Endothelial cell of hepatic sinusoid (primary cell): Measurements from ENCODE around the gene PERCC1.

Source experiments
- in situ Hi-C: cut with HindIII; loops from 2 replicates; pipeline ENCODE4 v1.10.0; 2017; ENCODE audit warnings: low sequenced_read_pairs

Gene PERCC1

DNA sequence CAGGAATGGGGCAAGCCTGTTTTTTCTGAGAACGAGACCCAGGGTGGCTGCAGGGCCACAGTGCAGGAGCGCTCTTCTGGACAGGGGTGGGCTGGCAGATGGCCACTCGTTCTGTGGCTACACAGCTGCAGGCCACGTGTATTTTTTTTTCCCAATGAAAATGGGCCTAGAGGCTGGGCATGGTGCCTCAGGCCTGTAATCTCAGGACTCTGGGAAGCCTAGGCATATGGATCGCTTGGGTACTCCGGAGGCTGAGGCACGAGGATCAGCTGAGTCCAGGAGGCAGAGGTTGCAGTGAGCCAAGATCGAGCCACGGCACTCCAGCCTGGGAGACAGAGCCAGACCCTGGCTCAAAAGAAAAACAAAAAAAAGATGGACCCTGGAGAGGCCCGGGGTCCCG, 23.1 kb upstream of the PERCC1 start:
- in situ Hi-C loops = no loop called here

DNA sequence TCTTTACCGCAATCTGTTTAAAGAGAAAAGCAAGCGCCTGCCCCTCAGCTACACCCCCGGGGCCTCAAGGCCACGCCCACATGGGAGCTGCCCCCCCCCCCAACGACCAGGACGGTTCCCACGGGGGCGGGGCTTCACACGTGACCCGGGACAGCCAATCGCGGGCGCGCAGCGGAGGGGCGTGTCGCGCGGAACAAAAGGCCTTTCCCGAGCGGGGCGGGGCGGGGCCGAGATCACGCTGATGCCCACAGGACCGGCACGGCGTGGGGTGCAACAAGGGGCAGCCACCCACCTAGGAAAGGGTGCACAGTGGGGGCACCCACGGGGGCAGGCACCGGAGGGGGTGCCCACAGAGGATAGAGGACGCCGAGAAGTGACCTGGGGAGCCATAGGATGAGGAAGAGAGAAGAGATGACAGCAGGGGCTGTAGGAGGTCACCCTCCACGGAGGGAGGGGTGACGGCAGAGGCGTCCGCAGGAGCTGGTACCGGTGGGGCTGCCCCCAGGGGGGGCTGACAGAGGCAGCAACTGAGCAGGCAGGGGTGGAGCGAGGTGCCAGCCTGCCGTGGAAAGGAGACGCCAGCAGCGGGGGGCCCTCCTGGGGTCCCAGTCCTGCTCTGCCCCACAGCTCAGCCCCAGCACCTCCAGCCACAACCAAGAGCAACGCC, 22.6 kb upstream of the PERCC1 start:
- in situ Hi-C loops = no loop called here

DNA sequence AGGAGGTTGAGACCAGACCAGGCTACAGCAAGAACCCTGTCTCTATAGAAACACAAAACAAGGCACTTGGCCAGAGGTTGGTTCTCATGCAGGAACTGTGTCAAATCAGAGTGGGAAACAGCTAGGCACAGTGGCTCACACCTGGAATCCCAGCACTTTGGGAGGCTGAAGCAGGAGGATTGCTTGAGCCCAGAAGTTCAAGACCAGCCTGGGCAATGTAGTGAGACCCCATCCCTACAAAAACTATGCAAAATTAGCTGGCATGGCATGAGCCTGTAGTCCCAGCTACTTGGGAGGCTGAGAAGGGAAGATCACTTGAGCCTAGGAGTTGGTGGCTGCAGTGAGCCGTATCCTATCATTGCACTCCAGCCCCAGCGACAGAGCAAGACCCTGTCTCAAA, 18.0 kb upstream of the PERCC1 start:
- in situ Hi-C loops = no loop called here

DNA sequence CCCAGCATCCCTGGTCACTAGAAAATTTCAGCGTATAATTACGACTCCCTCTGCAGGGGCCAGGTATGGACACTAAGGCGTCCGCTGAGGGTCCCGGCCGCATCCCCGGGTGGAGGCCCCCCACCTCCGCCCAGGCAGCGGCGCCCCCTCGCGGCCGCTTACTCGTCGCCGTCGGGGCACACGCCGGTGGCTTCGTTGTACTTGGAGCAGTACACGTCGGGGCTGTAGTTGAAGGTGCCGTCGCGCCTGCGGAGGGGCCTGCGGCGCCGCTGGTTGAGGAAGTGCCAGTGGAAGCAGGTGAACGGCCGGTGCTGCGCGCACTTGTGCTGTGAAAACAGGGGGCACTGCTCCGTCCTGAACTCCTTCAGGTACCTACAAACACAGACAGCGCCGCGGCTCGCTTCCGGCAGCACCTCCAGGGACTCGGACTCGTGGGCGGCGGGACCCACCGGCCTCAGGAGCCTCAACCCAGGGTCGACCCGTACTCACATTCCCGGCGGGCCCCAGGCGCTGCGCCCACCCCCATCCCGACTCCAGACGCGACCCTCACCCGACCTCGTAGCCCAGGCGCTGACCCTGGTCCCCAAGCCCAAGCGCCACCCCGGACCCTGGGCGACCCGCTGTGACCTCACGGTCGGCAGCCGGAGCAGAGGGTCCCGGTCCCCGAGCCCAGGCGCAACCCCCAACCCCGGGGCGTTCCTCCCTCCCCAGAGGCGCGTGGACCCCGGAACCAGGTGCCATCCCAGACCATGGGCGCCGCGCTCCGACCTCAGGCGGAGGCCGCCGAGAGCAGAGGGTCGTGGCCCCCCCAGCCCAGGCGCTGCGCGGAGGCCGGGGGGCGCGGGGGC, 17.0 kb upstream of the PERCC1 start:
- in situ Hi-C loops = no loop called here

DNA sequence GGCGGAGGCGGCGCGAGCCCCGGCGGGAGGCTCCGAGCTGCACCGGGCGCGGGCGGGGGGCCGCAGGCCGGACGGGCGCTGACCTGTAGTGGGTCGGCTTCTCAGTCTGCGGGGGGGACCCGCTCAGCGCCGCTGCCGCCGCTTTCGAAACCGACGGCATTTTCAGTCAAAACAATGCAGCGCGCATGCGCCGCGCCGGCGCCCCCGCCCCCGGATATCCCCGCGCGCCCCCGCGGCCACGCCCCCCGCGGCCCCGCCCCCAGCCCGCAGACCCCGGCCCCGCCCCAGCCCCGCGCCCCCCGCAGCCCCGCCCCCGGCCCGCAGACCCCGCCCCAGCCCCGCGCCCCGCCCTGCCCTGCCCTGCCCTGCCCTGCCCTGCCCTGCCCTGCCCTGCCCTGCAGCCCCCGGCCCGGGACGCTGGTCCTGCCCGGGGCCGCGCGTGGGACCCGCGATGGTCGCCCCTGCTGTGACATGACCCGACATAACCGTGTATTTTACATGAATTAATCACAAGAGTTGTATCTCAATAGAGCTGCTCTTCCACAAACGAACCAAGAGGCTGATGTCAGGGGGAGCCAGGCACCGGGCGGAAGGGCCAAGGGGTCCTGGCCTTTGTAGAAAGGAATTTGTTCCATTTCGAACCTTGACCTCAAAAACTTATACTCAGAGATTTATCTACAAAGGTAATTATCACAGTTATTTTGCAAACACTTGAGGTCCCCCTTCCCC, 16.2 kb upstream of the PERCC1 start, which contains the start of gene UNKL:
TSS of gene UNKL (minus strand) at position 173 of the 729 bp plus-strand sequence. CDS start at position 160, 13 bp downstream.
- in situ Hi-C loops = no loop called here

- in situ Hi-C loops = no loop called here
Measured at GRCh38 chr16:1416521-1416941, 14.3 kb upstream of the PERCC1 start.

DNA sequence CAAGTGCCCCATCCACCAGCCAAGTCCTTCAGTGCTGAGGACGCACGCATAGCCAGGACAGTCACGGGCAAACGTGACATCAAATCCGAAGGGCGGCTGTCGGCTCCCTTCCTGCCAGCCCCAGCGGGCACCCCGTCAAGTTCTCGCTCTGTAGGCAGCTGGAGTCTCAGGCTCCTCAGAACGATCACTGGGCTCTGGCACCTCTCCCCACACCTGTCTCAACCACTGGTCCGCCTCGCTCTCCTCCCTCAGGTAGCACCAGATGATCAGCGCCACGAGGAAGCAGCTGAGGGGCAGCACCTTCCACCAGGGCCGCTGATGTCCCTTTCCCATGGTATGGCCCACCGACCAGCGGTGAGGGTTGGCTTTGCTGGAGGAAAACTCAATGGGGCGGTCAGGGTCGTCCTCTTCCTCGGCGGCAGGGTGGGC, 10.8 kb upstream of the PERCC1 start:
- in situ Hi-C loops = no loop called here

DNA sequence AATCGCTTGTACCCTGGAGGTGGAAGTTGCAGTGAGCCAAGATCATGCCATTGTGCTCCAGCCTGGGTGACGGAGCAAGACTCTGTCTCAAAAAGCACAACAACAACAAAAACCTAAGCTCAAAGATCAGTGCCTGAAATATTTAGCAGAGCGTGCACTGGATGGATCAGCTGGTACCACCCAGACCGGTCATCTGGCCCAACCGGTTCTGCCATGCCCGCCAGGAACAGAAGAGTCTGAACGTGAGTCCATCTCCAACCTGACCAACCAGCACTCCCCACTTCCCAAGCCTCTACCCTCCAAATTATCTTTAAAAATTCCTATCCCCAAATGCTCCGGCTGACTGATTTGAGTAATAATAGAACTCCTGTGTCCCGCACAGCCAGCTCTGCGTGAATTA, 8.8 kb upstream of the PERCC1 start:
- in situ Hi-C loops = no loop called here

DNA sequence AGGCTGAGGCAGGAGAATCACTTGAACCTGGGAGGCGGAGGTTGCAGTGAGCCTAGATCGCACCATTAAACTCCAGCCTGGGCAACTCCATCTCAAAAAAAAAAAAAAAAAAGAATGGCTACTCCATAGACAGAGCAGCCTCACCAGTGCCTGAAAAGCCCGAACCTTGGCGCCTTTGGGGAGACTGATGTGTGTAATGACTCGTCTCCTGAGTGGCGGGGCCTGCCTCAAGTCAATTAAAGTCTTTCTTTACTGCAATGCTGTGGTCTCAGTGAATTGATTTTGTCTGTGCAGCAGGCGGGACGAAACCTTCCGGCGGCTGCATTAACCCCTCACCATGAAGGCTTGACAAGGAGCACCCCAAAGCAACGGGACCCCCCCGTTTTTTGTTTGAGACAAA, 6.8 kb upstream of the PERCC1 start:
- in situ Hi-C loops = no loop called here

- in situ Hi-C loops = no loop called here
Measured at GRCh38 chr16:1425616-1426370, 5.1 kb upstream of the PERCC1 start.

- in situ Hi-C loops = no loop called here
Measured at GRCh38 chr16:1426734-1427471, 4.0 kb upstream of the PERCC1 start.

DNA sequence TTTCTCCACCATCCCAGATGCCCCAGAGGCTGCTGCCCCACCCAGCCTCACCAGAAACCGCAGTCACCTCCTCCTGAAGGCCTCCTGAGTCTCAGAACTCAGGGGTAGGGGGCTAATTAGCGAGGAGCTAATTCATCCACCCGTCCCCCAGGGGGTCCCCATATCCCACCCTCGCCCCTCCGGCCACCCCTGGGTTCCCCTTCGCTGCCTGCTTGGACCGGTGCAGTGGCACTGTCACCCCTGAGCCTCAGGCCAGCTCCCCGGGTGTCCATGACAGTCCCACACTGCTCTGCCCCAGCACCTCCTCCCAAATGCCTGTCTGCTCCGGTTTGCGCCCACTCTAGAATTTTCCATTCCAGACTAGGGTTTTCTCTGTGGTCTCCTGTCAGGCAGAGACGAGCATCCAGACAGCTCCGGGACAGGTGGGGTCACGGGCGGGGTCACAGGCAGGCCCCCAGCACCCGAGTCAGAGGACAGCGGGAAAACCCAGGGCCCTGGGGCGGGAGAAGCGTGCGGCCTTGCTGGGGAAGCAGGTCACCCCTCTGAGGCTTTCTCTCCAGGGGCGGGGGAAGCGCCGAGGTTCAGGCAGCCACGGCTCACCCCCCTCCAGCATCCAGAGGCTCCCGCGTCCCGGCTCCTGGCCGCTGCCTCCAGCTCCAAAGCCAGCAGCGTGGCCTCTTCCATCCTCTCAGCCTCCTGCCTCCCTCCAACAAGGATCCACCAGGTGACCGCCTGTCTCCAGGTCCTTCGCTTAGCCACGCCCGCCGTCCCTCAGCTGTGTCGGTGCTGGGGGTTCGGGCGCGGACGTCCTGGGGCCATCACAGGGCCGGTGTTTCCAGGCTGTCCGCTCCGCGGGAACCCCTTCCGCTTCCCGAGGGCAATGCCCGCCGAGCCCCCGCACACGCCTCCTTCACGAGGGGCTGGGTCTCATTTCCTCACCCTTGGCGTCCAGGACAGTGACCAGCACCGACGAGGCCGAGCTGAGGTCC, 3.1 kb upstream of the PERCC1 start:
- in situ Hi-C loops = no loop called here

DNA sequence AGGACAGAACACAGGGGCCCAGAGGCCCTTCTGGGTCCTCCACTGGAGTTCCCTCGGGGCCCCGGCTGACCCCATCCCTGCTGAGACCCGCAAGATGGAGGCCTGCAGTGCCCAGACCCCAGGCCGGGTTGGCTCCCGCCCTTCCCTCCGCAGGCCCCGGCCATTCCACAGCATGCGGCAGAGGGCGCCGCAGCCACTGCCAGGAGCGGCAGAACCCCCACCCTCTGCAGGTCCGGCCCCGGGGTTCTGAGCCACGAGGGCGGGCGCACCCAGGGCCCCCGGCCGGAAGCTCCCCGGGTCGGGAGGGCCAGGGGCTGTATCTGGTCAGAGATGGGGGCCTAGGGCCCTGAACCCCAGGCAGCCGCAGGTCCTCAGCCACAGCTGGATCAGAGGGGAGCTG, 2.4 kb upstream of the PERCC1 start:
- in situ Hi-C loops = no loop called here

GRCh38 chr16:1429012-1429411, 1.9 kb upstream of the PERCC1 start:
- in situ Hi-C loops = no loop called here

DNA sequence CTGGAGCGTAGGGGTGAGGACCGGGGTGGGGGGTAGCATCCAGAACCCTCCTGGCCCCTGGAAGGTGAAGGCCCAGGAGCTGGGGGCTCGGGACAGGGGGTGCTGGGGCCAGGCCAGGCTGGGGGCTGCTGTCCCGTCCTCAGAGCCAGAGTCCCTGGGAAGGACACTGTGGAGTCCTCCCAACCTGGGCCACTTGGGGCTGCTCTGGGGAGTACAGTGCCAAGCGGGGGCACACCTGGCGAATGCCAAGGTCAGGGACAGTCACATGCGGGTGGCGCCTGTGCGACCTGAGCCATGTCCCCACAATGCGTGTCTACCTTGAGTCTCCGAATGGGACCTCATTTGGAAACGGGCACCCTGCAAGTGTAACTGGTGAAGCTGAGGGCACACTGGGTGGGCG, 1.2 kb upstream of the PERCC1 start:
- in situ Hi-C loops = loop anchor here (10.0 kb wide), 1 partner anchor 55 kb away; the partner anchor contains the start of gene PTX4

DNA sequence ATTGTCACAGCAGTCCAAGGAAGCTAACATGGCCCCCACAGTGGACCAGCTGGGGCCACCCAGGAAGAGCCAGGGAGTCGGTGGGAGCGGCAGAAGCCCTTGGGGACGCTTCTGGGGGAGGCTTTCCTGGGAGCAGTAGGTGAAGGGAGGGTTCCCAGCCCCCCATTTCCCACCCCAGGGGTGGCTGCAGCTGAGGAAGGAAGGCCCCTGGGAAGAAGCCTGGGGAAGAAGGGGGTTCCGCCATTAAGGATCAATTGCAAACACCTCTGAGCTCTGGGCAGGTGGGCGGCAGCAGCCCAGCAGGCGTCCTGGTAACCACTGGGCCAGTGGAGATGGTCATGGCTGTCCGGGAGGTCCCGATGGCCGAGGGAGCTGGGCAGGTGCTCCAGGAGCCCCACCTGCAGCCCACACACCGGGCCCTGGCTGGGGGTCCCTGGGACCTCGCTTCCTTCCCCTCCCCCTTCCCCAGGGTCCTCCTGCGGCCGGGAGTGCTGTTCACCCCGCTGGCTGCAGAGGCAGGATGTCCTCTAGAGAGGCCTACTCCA, 592 bp upstream of the PERCC1 start:
- in situ Hi-C loops = loop anchor here (10.0 kb wide), 1 partner anchor 55 kb away; the partner anchor contains the start of gene PTX4

- in situ Hi-C loops = loop anchor here (10.0 kb wide), 1 partner anchor 53 kb away; the partner anchor contains the start of gene PTX4
Measured at GRCh38 chr16:1431497-1432270, 806 bp downstream of the PERCC1 start.
